K562 (cell line): ENCODE results near the gene MPZL3. TPM values are rescaled to one million over a fixed set of nuclear protein-coding genes. Genes with fewer than 3 reads are reported as not detected.

Source experiments
- BHLHE40 ChIP-seq: IDR thresholded peaks from 2 replicates; pipeline ENCODE4 v1.6.1; 2011; ENCODE audit warnings: low read length, improper control_type of control experiment
- DEAF1 ChIP-seq: fragments of 450-650 bp; formaldehyde crosslinking; IDR thresholded peaks from 2 replicates; pipeline ENCODE4 v1.4.0; 2020; ENCODE audit warnings: mild to moderate bottlenecking, moderate library complexity
- KAT2B ChIP-seq: IDR thresholded peaks from one replicate; pipeline ENCODE4 v1.6.1; 2012; ENCODE audit warnings: low read depth, mild to moderate bottlenecking, control low read depth, inconsistent platforms, low read length, moderate library complexity
- MCM5 ChIP-seq: fragments of 450-650 bp; IDR thresholded peaks from 2 replicates; pipeline ENCODE4 v1.6.1; 2016; ENCODE audit warnings: low read depth
- MEF2A ChIP-seq: IDR thresholded peaks from 2 replicates; pipeline ENCODE4 v1.6.1; 2011; ENCODE audit warnings: low read depth, mild to moderate bottlenecking, low read length, moderate library complexity; ENCODE audit not compliant: control insufficient read depth
- NBN ChIP-seq: fragments of 450-650 bp; IDR thresholded peaks from 2 replicates; pipeline ENCODE4 v1.6.1; 2016; ENCODE audit warnings: low read depth, mild to moderate bottlenecking
- NR2C2 ChIP-seq, 2 experiments: fragments of 200-800 bp in 1 of 2; sonication (Bioruptor generic) in 1 of 2; sonication (generic) in 1 of 2; formaldehyde crosslinking in 1 of 2; IDR thresholded peaks; 2 replicates each; pipeline versions ENCODE4 v1.6.1 to v1.8.0; 2016 to 2022; ENCODE audit warnings: mild to moderate bottlenecking in 1 of 2, missing compliant biosample characterization in 1 of 2, missing genetic modification characterization in 1 of 2, missing genetic modification reagents in 1 of 2
- PATZ1 ChIP-seq: fragments of 250-450 bp; sonication (Bioruptor Pico); IDR thresholded peaks from 2 replicates; pipeline ENCODE4 v1.5.0; 2020; ENCODE audit warnings: mild to moderate bottlenecking, borderline replicate concordance
- RCOR1 ChIP-seq, 2 experiments: IDR thresholded peaks; 2 replicates each; pipeline ENCODE4 v1.6.1; 2012; ENCODE audit warnings: low read depth in 2 of 2, low read length in 2 of 2, borderline replicate concordance in 1 of 2, improper control_type of control experiment in 1 of 2
- SMAD2 ChIP-seq: fragments of 150-350 bp; IDR thresholded peaks from 2 replicates; pipeline ENCODE4 v1.6.1; 2014; ENCODE audit warnings: low read depth, mild to moderate bottlenecking, low read length
- SMAD4 ChIP-seq: fragments of 250-450 bp; sonication (Bioruptor Pico); conservative IDR thresholded peaks from 2 replicates; pipeline ENCODE4 v1.8.0; 2021; ENCODE audit warnings: inconsistent platforms, mild to moderate bottlenecking, moderate library complexity
- TCFL5 ChIP-seq: fragments of 250-450 bp; sonication (Bioruptor Pico); conservative IDR thresholded peaks from 2 replicates; pipeline ENCODE4 v1.6.1; 2021; ENCODE audit warnings: mild to moderate bottlenecking, moderate library complexity, matching md5 sums
- TEAD2 ChIP-seq: fragments of 450-650 bp; IDR thresholded peaks from 2 replicates; pipeline ENCODE4 v1.6.1; 2016; ENCODE audit warnings: missing genetic modification characterization, control low read depth, missing compliant biosample characterization
- XRCC4 ChIP-seq: IDR thresholded peaks from one replicate; pipeline ENCODE4 v1.6.1; 2011; ENCODE audit not compliant: insufficient read depth, insufficient read length; ENCODE audit errors: extremely low read depth
- ZBTB8A ChIP-seq: fragments of 450-650 bp; IDR thresholded peaks from 2 replicates; pipeline ENCODE4 v1.6.1; 2018; ENCODE audit warnings: mild to moderate bottlenecking, moderate library complexity; ENCODE audit not compliant: partially characterized antibody
- ZFP36 ChIP-seq: fragments of 150-350 bp; IDR thresholded peaks from 2 replicates; pipeline ENCODE4 v1.6.1; 2018; ENCODE audit warnings: low read length, low read depth; ENCODE audit not compliant: partially characterized antibody
- ZKSCAN8 ChIP-seq: fragments of 200-800 bp; sonication (Bioruptor generic); IDR thresholded peaks from 2 replicates; pipeline ENCODE4 v1.6.1; 2016; ENCODE audit warnings: missing genetic modification characterization, missing compliant biosample characterization
- polyA plus RNA-seq, 8 experiments: library from polyadenylated mRNA; depleted of rRNA in 4 of 8; stranded (reverse) in 5 of 8; unstranded in 3 of 8; fragments of >200 nt; fragmentation: Nextera tagmentation in 2 of 8; fragmentation: Illumina TruSeq in 1 of 8; extraction: Ambion mirVana in 2 of 8; extraction: Trizol in 1 of 8; gene quantifications; 2 replicates each; pipeline versions ENCODE4 v1.2.1 to v1.2.3, GENCODE V29; 2011 to 2014; ENCODE audit warnings: inconsistent platforms in 1 of 8, missing spikeins in 1 of 8
- total RNA-seq, 7 experiments: library from RNA; depleted of rRNA in 6 of 7; stranded (reverse); fragments of >200 nt in 6 of 7; fragmentation: Illumina TruSeq in 2 of 7; extraction: Trizol in 2 of 7; gene quantifications; 2 replicates each; pipeline versions ENCODE4 v1.2.1 to v1.2.3, GENCODE V29; 2011 to 2021; ENCODE audit warnings: low replicate concordance in 1 of 7
- TF ChIP-seq, protein P1 (sequence below), 2 experiments: fragments of 250-450 bp in 1 of 2; fragments of 450-650 bp in 1 of 2; sonication (Bioruptor Pico) in 1 of 2; IDR thresholded peaks; 2 replicates each; pipeline versions ENCODE4 v1.6.1 to v1.8.0; 2016 to 2021; ENCODE audit warnings: mild to moderate bottlenecking in 2 of 2, moderate library complexity in 2 of 2, missing compliant biosample characterization in 1 of 2, missing genetic modification characterization in 1 of 2
- TF ChIP-seq, protein P2 (sequence below): IDR thresholded peaks from 3 replicates; pipeline ENCODE4 v1.6.1; 2011; ENCODE audit warnings: borderline replicate concordance, mild to moderate bottlenecking; ENCODE audit not compliant: insufficient read length, insufficient read depth

Gene MPZL3
- total and polyA plus RNA-seq, 9 of the 15 experiments (the other 6 are each of a cell fraction or from before 2014, with no cell fraction given): 0.97 to 2.9 (median 1.6) TPM

GRCh38 chr11:118240999-118241763 is 11.0 kb downstream of the MPZL3 start (continued):
- no peak for TF ChIP-seq PATZ1
- TF ChIP-seq TEAD2: no peak
- peak; percentile 69 for TF ChIP-seq BHLHE40
- no peak for TF ChIP-seq DEAF1 (CRISPR knock-in tag)
- peak; percentile 97 to 100 for TF ChIP-seq RCOR1 (IDR thresholded peaks at IDR 0.05; ENCODE audit: borderline replicate concordance in 1 of 2, low read depth in 2 of 2, low read length in 2 of 2)
- no peak for TF ChIP-seq SMAD2
- TF ChIP-seq TCFL5 (CRISPR knock-in tag): no peak
- peak; percentile 33 for TF ChIP-seq ZFP36
- peak; percentile 79; the same call in 1 of the 2 replicates for TF ChIP-seq SMAD4 (CRISPR knock-in tag)
- TF ChIP-seq NR2C2 (CRISPR knock-in tag; IDR thresholded peaks at IDR 0.05): no peak
- TF ChIP-seq NR2C2 (tag; IDR thresholded peaks at IDR 0.05): peak; percentile 78
- TF ChIP-seq, protein P1, sequence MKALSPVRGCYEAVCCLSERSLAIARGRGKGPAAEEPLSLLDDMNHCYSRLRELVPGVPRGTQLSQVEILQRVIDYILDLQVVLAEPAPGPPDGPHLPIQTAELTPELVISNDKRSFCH (CRISPR knock-in tag; IDR thresholded peaks at IDR 0.05): no peak
- TF ChIP-seq, protein P1 (tag; IDR thresholded peaks at IDR 0.05): peak; percentile 64; the same call in 1 of the 2 replicates
- TF ChIP-seq MCM5: no peak
- TF ChIP-seq, protein P2, sequence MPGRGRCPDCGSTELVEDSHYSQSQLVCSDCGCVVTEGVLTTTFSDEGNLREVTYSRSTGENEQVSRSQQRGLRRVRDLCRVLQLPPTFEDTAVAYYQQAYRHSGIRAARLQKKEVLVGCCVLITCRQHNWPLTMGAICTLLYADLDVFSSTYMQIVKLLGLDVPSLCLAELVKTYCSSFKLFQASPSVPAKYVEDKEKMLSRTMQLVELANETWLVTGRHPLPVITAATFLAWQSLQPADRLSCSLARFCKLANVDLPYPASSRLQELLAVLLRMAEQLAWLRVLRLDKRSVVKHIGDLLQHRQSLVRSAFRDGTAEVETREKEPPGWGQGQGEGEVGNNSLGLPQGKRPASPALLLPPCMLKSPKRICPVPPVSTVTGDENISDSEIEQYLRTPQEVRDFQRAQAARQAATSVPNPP: no peak
- TF ChIP-seq NBN: 0 out of 2 replicates have a peak, but pooled peaks have one; percentile 82
- no peak for TF ChIP-seq KAT2B
- TF ChIP-seq ZKSCAN8 (CRISPR knock-in tag): peak; percentile 71; the same call in 1 of the 2 replicates
- TF ChIP-seq ZBTB8A: no peak
- TF ChIP-seq MEF2A: peak; percentile 87
- no peak for TF ChIP-seq XRCC4
